Superior temporal gyrus (tissue), 1 donor: ENCODE measurements around the gene RIMOC1.
"Not testable (repeated sequence)": the region's sequence is repeated elsewhere in the genome, so short reads cannot be mapped to it uniquely, and the experiment has no call there.

Experiments used
- DNase-seq: peaks from one replicate; pipeline ENCODE4 v3.0.0-alpha.2; 2016; ENCODE audit errors: extremely low spot score

RIMOC1 gene

DNA sequence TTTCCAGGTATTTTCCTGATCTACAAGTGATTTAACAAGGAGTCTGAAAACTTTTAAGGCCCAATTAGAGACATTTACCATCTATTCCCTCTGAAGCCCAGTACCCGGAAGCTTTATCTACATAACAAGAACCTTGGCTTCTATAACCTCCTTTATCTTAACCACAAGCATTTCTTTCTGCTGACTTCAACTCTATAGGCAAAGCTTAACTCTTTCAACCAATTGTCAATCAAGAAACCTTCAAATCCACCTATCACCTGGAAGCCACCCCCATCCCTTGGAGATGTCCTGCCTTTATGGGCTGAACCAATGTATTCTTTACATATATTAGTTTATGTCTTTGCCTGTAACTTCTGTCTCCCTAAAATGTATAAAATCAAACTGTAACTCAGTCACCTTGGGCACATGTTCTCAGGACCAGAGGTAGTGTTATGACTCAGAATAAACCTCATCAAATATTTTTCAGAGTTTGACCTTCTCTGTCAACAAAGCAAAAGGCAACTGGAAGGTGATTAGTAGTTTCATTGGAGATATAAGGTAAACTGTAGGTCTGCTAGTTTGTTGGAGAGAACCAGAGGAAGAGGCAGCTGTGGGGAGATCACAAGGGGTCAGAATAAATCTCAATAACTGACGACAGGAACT is 13.0 kb upstream of the RIMOC1 start:
- no peak for DNase-seq

DNA sequence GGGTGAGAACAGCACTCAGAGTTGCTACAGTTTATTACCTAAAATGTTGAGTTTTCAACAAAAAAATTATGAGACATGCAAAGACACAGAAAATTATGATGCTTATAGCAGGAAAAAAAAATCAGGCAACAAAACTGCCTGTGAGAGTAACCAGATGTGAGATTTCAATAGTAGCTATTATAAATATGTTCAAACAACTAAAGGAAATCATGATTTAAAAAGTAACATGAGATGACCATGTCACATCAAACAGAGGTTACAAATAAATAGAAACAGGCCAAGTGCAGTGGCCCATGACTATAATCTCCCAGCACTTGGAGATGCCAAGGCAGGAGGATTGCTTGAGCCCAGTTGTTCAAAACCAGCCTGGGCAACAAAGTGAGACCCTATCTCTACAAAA is 12.1 kb upstream of the RIMOC1 start:
- DNase-seq: no peak

GRCh38 chr5:41893074-41893851 is 10.9 kb upstream of the RIMOC1 start:
- no peak for DNase-seq

- no peak for DNase-seq
Observed at GRCh38 chr5:41896230-41896629, 7.9 kb upstream of the RIMOC1 start.

DNA sequence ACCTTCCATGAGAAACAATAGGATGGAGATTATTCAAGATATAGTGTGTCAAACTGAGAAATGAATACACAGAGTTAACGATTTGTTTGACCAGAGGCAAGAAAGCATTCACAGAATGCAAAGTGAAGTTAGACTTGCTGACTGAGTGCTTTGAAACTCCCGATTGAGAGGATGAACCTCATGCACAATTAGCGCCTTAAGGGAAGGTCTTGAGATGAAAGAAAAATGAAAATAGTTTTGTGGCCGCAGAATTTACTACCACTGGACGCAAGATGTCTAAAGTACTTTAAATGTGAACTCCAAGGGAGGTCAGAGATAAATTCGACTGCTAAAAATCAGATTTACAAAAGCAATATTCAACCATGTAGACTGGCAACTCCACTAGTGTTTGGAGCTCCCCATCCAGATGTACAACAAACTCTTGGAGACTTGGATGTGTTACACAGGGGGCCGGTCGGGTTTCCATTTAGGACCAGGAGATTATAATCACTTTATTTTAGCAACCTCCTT is 707 bp upstream of the RIMOC1 start:
- DNase-seq: no peak

GRCh38 chr5:41906151-41906550 is 2.0 kb downstream of the RIMOC1 start:
- DNase-seq: no peak

- peak; percentile 40 for DNase-seq
Observed at GRCh38 chr5:41908374-41909079, 4.4 kb downstream of the RIMOC1 start.

GRCh38 chr5:41918105-41918504 is 14.0 kb downstream of the RIMOC1 start:
- no peak for DNase-seq

GRCh38 chr5:41921166-41921565 is 17.0 kb downstream of the RIMOC1 start:
- no peak for DNase-seq

GRCh38 chr5:41921874-41922273 is 17.7 kb downstream of the RIMOC1 start:
- no peak for DNase-seq

- DNase-seq: peak; percentile 19
Observed at GRCh38 chr5:41924526-41924871, 20.4 kb downstream of the RIMOC1 start.

- peak; percentile 86 for DNase-seq
Observed at GRCh38 chr5:41924872-41925554, 20.9 kb downstream of the RIMOC1 start, which contains the start of gene FBXO4. Gene FBXO4 (plus strand): TSS chr5:41925281. CDS start chr5:41925310, 29 bp downstream.

GRCh38 chr5:41925555-41925951 is 21.4 kb downstream of the RIMOC1 start:
- DNase-seq: peak; percentile 45

DNA sequence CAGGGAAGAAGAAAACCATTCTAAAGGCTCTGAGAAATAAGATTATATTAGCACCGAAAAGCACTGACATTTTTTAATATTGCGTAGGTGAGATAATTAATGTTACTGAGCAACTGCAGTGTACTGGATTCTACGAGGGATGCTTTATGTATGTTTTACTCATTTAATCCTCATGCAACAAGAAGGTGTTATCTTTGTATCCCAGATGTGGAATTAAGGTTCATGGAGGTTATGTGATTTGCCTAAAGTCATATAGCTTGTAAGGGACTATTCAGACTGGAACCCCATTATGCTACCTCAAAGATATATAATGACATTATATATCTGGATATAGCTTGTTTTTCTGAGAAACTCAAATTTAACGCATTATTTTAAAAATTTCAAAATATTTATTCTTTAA is 23.5 kb downstream of the RIMOC1 start:
- DNase-seq: no peak

- no peak for DNase-seq
Observed at GRCh38 chr5:41929035-41929434, 24.9 kb downstream of the RIMOC1 start.

- no peak for DNase-seq
Observed at GRCh38 chr5:41932770-41933169, 28.6 kb downstream of the RIMOC1 start.

DNA sequence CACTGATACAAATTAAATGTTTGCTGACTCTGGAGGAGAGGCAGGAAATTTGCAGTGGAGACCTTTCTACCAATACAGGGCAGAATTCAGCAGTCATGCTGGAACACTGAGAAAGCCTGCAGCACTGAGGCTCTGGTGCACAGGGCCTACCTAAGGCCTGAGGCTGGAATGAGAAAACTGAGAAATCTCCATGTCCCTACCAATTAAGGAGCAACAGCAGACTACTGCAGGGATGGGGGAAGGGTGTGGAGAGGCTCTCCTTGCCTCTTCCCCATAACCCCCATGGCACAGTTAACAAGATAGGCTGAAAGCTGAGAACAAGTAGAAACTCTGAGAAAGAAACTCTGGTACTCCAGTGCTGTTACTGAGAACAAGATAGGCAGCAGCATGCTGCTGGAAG is 31.4 kb downstream of the RIMOC1 start:
- no peak for DNase-seq

- no peak for DNase-seq
Observed at GRCh38 chr5:41940641-41941040, 36.5 kb downstream of the RIMOC1 start.

- not testable (repeated sequence) for DNase-seq
Observed at GRCh38 chr5:41945332-41945955, 41.3 kb downstream of the RIMOC1 start.

- no peak for DNase-seq
Observed at GRCh38 chr5:41951224-41951623, 47.1 kb downstream of the RIMOC1 start.
